Neural cell (in vitro differentiated cells): Measurements from ENCODE around the gene PCDHA1. TPM values are rescaled to one million over a fixed set of nuclear protein-coding genes. Genes with fewer than 3 reads are reported as not detected.

Experiments used
- H2AFZ ChIP-seq: fragments of 200-600, 300-800 bp; sonication (generic), shearing (Covaris generic); 2 replicates; pipeline ENCODE4 v1.6.0; 2014; ENCODE audit warnings: low read depth, mild to moderate bottlenecking, antibody characterized with exemption, low read length, moderate library complexity
- H3F3A ChIP-seq: fragments of 200-600 bp; shearing (Covaris generic); 2 replicates; pipeline ENCODE4 v1.6.1; 2016; ENCODE audit warnings: mild to moderate bottlenecking, moderate library complexity, mixed read lengths, antibody characterized with exemption, low read length; ENCODE audit not compliant: insufficient read depth, poor library complexity, severe bottlenecking
- H3K27ac ChIP-seq: fragments of 200-600, 300-800 bp; sonication (generic), shearing (Covaris generic); 2 replicates; pipeline ENCODE4 v1.5.1; 2014; ENCODE audit warnings: mild to moderate bottlenecking, low read length, moderate library complexity
- H3K27me3 ChIP-seq: fragments of 300-800, 200-600 bp; sonication (generic), shearing (Covaris generic); 2 replicates; pipeline ENCODE4 v1.6.0; 2014; ENCODE audit warnings: mild to moderate bottlenecking, low read depth, low read length, moderate library complexity; ENCODE audit not compliant: insufficient read depth
- H3K36me3 ChIP-seq: fragments of 300-800, 200-600 bp; sonication (generic), shearing (Covaris generic); 2 replicates; pipeline ENCODE4 v1.5.1; 2014; ENCODE audit warnings: mild to moderate bottlenecking, antibody characterized with exemption, low read length, moderate library complexity; ENCODE audit not compliant: insufficient read depth
- H3K4me2 ChIP-seq: fragments of 300-800, 200-600 bp; sonication (generic), shearing (Covaris generic); 2 replicates; pipeline ENCODE4 v1.6.0; 2014; ENCODE audit warnings: mild to moderate bottlenecking, low read length
- H3K4me3 ChIP-seq: fragments of 300-800, 200-600 bp; sonication (generic), shearing (Covaris generic); 2 replicates; pipeline ENCODE4 v1.5.1; 2014; ENCODE audit warnings: mild to moderate bottlenecking, low read length, moderate library complexity
- H3K79me2 ChIP-seq: fragments of 200-600 bp; shearing (Covaris generic); replicated peaks from 2 replicates; pipeline ENCODE4 v1.6.0; 2014; ENCODE audit warnings: mild to moderate bottlenecking, low read length, moderate library complexity; ENCODE audit not compliant: insufficient read depth
- H3K9ac ChIP-seq: fragments of 300-800, 200-600 bp; sonication (generic), shearing (Covaris generic); 2 replicates; pipeline ENCODE4 v1.6.1; 2016; ENCODE audit warnings: mild to moderate bottlenecking, low read length, mixed read lengths
- H3K9me2 ChIP-seq: fragments of 200-600 bp; shearing (Covaris generic); 2 replicates; pipeline ENCODE4 v1.6.1; 2016; ENCODE audit warnings: mild to moderate bottlenecking, low read length, mixed read lengths; ENCODE audit not compliant: insufficient read depth
- H3K9me3 ChIP-seq: fragments of 200-600, 300-800 bp; sonication (generic), shearing (Covaris generic); 2 replicates; pipeline ENCODE4 v1.6.1; 2016; ENCODE audit warnings: mild to moderate bottlenecking, mixed run types, low read length, moderate library complexity, mixed read lengths
- H4K20me1 ChIP-seq: fragments of 200-600 bp; shearing (Covaris generic); 2 replicates; pipeline ENCODE4 v1.6.1; 2016; ENCODE audit warnings: mild to moderate bottlenecking, mixed run types; ENCODE audit not compliant: insufficient read depth
- CTCF ChIP-seq: fragments of 450-650 bp; IDR thresholded peaks from 2 replicates; pipeline ENCODE4 v1.5.1; 2014; ENCODE audit warnings: antibody characterized with exemption, mild to moderate bottlenecking, moderate library complexity; ENCODE audit not compliant: poor library complexity, severe bottlenecking
- EP300 ChIP-seq: fragments of 450-650 bp; conservative IDR thresholded peaks from 2 replicates; pipeline ENCODE4 v1.6.1; 2014; ENCODE audit warnings: antibody characterized with exemption, mild to moderate bottlenecking, moderate library complexity; ENCODE audit not compliant: poor library complexity, severe bottlenecking
- EZH2 ChIP-seq: fragments of 200-600, 300-800 bp; shearing (Covaris generic), sonication (generic); IDR thresholded peaks from 2 replicates; pipeline ENCODE4 v1.6.1; 2014; ENCODE audit warnings: antibody characterized with exemption, low read length, borderline replicate concordance, mild to moderate bottlenecking; ENCODE audit not compliant: insufficient read depth, poor library complexity, severe bottlenecking
- MXI1 ChIP-seq: fragments of 450-650 bp; conservative IDR thresholded peaks from 2 replicates; pipeline ENCODE4 v1.6.1; 2014; ENCODE audit warnings: antibody characterized with exemption, mild to moderate bottlenecking; ENCODE audit not compliant: poor library complexity, severe bottlenecking
- POLR2AphosphoS5 ChIP-seq: IDR thresholded peaks from 2 replicates; pipeline ENCODE4 v1.6.1; 2012
- RAD21 ChIP-seq: fragments of 450-650 bp; conservative IDR thresholded peaks from 2 replicates; pipeline ENCODE4 v1.6.1; 2014; ENCODE audit warnings: antibody characterized with exemption, mild to moderate bottlenecking, moderate library complexity
- REST ChIP-seq: IDR thresholded peaks from 2 replicates; pipeline ENCODE4 v1.6.1; 2012; ENCODE audit warnings: borderline replicate concordance
- SMC3 ChIP-seq: fragments of 450-650 bp; conservative IDR thresholded peaks from 2 replicates; pipeline ENCODE4 v1.6.1; 2014; ENCODE audit warnings: antibody characterized with exemption, mild to moderate bottlenecking, moderate library complexity; ENCODE audit not compliant: poor library complexity
- TAF1 ChIP-seq: IDR thresholded peaks from 2 replicates; pipeline ENCODE4 v1.6.1; 2012; ENCODE audit warnings: low read depth
- polyA plus RNA-seq: library from polyadenylated mRNA; depleted of rRNA; stranded (reverse); fragments of >200 nt; gene quantifications from 2 replicates; pipeline ENCODE4 v1.2.3, GENCODE V29; 2014

The PCDHA1 gene
- polyA plus RNA-seq, 1 donor from 2014 or later = 0.28 TPM

- peaks cover 2% of the 10 kb centered on the region for H3F3A ChIP-seq
- H3K9me2 ChIP-seq = no peaks in the 10 kb centered on the region
- H3K9ac ChIP-seq = no peak overlapping the region
- H3K9me3 ChIP-seq = peaks cover 19% of the 10 kb centered on the region
- peaks cover 64% of the 10 kb centered on the region for H3K79me2 ChIP-seq
- peaks cover 17% of the 10 kb centered on the region for H3K36me3 ChIP-seq
- TF ChIP-seq SMC3 (no peak), POLR2AphosphoS5 (no peak), EZH2 (no peak), TAF1 (no peak), EP300 (no peak), REST (no peak), MXI1 (no peak), RAD21 (no peak), CTCF (no peak)
- no peaks in the 10 kb centered on the region for H4K20me1 ChIP-seq
- no peak overlapping the region for H3K4me2 ChIP-seq
- H3K27ac ChIP-seq = no peak overlapping the region
- peak overlapping the region; percentile 72 for H3K4me3 ChIP-seq
- H2AFZ ChIP-seq = no peak overlapping the region
- H3K27me3 ChIP-seq = no peaks in the 10 kb centered on the region
These were observed 22.9 kb downstream of the PCDHA1 start for GRCh38 chr5:140808889-140809291.

GRCh38 chr5:140821375-140822280, 35.7 kb downstream of the PCDHA1 start, which contains the start of gene PCDHA5:
Gene PCDHA5, plus strand, starts transcription at chr5:140821613.
- H3K79me2 ChIP-seq = peaks cover 57% of the 10 kb centered on the region
- H3K36me3 ChIP-seq = peaks cover 25% of the 10 kb centered on the region
- H2AFZ ChIP-seq = no peak within 1 kb of the TSS
- H3K9me2 ChIP-seq = no peaks in the 10 kb centered on the region
- H3K9ac ChIP-seq = no peak within 1 kb of the TSS
- H3K9me3 ChIP-seq = peaks cover 24% of the 10 kb centered on the region
- TF ChIP-seq SMC3 (no peak), EP300 (no peak), RAD21 (no peak), POLR2AphosphoS5 (no peak)
- no peaks in the 10 kb centered on the region for H3K27me3 ChIP-seq
- no peaks in the 10 kb centered on the region for H3F3A ChIP-seq
- no peak within 1 kb of the TSS for H3K4me3 ChIP-seq
- no peak within 1 kb of the TSS for H3K27ac ChIP-seq
- no peak within 1 kb of the TSS for H3K4me2 ChIP-seq
- H4K20me1 ChIP-seq = no peaks in the 10 kb centered on the region
